Measurements from ENCODE around the gene VWA8. TPM values are rescaled to one million over a fixed set of nuclear protein-coding genes. Genes with fewer than 3 reads are reported as not detected.
"Not testable (repeated sequence)": the region's sequence is repeated elsewhere in the genome, so short reads cannot be mapped to it uniquely, and the experiment has no call there.

Gene VWA8
- total RNA-seq, 2 experiments from 2014 or later = 15.7 to 16.9 TPM

DNA sequence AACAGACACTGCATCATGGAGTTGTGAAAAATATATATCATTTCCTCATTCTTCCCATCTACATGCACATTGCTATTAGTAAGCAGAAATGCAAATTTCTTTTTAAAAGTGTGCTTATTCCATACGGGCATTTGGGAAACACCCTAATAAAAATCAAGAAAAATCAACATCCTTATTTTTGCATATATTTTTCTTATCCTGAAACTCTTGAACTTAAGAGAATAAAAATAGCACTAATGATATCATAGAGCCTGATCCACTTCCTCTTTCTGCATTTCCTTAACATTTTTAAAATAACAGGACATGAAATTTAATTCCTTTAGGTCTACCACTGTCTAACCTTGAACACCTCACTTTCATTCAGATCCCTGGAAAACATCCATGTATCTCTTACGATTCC is 123.3 kb downstream of the VWA8 start:
- H3K36me3 Mint-ChIP-seq (ENCODE audit: low read depth) = peaks cover 31% of the 10 kb centered on the region
- H3K4me1 Mint-ChIP-seq (ENCODE audit: low read depth) = no peaks in the 10 kb centered on the region
- ChIA-PET CTCF (no interaction called here), POLR2A (no interaction called here)
- H3K27ac Mint-ChIP-seq = no peak overlapping the region
- ATAC-seq (no peak), DNase-seq (no peak)
- no peaks in the 10 kb centered on the region for H3K9me3 Mint-ChIP-seq (ENCODE audit: insufficient read depth)
- no peaks in the 10 kb centered on the region for H3K27me3 Mint-ChIP-seq (ENCODE audit: low read depth)
- no peak overlapping the region for H3K4me3 Mint-ChIP-seq

DNA sequence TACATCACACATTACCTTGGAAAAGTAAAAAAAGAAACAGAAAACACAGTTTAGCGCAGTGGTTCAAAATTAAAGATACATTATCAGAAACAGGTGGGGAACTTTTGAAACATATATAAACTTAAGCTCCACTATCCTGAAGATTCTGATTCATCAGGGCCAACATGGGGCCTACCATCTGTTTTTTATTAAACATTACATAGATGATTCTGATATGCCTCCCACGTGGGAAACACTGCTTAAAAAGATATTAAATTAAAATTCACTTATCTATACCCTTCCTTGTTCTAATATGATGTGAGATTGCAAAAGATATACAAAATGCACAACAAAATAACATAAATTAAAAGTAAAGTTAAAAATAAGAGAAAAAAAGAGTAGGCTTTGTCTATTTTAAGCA is 125.0 kb downstream of the VWA8 start:
- peaks cover 34% of the 10 kb centered on the region for H3K36me3 Mint-ChIP-seq (ENCODE audit: low read depth)
- H3K27ac Mint-ChIP-seq = no peak overlapping the region
- no peaks in the 10 kb centered on the region for H3K4me1 Mint-ChIP-seq (ENCODE audit: low read depth)
- H3K27me3 Mint-ChIP-seq (ENCODE audit: low read depth) = no peaks in the 10 kb centered on the region
- ChIA-PET POLR2A (no interaction called here), CTCF (no interaction called here)
- ATAC-seq (no peak), DNase-seq (no peak)
- no peak overlapping the region for H3K4me3 Mint-ChIP-seq
- no peaks in the 10 kb centered on the region for H3K9me3 Mint-ChIP-seq (ENCODE audit: insufficient read depth)

DNA sequence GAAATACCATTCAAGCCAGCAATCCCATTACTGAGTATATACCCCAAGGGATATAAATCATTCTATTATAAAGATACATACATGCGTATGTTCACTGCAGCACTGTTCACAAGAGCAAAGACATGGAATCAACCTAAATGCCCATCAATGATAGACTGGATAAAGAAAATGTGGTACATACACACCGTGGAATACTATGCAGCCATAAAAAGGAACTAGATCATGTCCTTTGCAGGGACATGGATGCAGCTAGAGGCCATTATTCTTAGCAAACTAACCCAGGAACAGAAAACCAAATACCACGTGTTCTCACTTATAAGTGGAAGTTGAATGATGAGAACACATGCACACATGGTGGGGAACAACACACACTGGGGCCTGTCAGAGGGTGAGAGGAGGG is 126.2 kb downstream of the VWA8 start:
- H3K4me3 Mint-ChIP-seq; CTCF ChIA-PET; DNase-seq; ATAC-seq; H3K9me3 Mint-ChIP-seq (ENCODE audit: insufficient read depth); H3K27ac Mint-ChIP-seq; POLR2A ChIA-PET; H3K27me3 Mint-ChIP-seq (ENCODE audit: low read depth); H3K4me1 Mint-ChIP-seq (ENCODE audit: low read depth): not testable (repeated sequence)
- H3K36me3 Mint-ChIP-seq (ENCODE audit: low read depth) = peaks cover 33% of the 10 kb centered on the region

DNA sequence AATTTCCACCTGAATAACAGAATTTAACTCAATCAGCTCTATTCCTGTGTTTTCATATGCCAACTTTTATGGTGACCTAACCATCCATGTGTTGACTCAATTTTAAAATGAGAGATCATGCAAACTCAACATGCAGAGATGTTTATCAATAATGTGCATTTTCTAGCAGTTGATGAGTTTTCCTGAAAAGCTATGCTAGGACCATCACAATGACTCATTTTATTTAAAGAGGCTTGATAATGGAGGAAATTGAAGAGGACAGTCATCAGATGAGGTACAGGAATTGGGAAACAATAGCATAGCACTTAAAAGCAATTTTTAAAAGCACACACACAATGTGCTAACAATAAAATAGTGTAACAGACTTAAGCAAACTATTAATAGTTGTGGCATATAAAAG is 127.1 kb downstream of the VWA8 start:
- DNase-seq (no peak), ATAC-seq (no peak)
- Mint-ChIP-seq H3K4me3 (no peak overlapping the region), H3K9me3 (ENCODE audit: insufficient read depth) (no peaks in the 10 kb centered on the region), H3K4me1 (ENCODE audit: low read depth) (no peaks in the 10 kb centered on the region), H3K27me3 (ENCODE audit: low read depth) (no peaks in the 10 kb centered on the region), H3K27ac (no peak overlapping the region), H3K36me3 (ENCODE audit: low read depth) (peaks cover 32% of the 10 kb centered on the region)
- CTCF ChIA-PET = no interaction called here
- POLR2A ChIA-PET = no interaction called here

DNA sequence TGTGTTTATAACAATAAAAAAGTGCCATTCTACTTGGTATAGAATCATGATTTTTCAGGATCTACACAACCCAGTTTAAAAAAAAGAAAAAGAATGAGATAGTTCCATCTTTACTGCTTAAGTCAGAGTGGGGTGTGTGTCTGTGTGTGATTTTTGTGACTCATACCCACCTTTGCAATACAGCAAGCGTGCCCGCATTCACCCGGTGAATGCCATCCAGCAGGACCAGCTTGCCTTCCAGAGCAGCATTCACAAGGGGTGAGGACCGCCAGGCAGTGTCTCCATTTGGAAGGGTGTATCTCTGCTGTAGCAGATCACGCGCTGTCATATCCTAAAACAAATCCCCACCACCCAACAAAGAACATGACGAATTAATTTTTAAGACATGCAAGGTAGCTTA is 127.7 kb downstream of the VWA8 start:
- H3K36me3 Mint-ChIP-seq (ENCODE audit: low read depth) = peaks cover 31% of the 10 kb centered on the region
- no peaks in the 10 kb centered on the region for H3K4me1 Mint-ChIP-seq (ENCODE audit: low read depth)
- H3K9me3 Mint-ChIP-seq (ENCODE audit: insufficient read depth) = no peaks in the 10 kb centered on the region
- H3K27me3 Mint-ChIP-seq (ENCODE audit: low read depth) = no peaks in the 10 kb centered on the region
- POLR2A ChIA-PET = no interaction called here
- CTCF ChIA-PET = no interaction called here
- DNase-seq = no peak
- no peak overlapping the region for H3K4me3 Mint-ChIP-seq
- ATAC-seq = no peak
- H3K27ac Mint-ChIP-seq = no peak overlapping the region

DNA sequence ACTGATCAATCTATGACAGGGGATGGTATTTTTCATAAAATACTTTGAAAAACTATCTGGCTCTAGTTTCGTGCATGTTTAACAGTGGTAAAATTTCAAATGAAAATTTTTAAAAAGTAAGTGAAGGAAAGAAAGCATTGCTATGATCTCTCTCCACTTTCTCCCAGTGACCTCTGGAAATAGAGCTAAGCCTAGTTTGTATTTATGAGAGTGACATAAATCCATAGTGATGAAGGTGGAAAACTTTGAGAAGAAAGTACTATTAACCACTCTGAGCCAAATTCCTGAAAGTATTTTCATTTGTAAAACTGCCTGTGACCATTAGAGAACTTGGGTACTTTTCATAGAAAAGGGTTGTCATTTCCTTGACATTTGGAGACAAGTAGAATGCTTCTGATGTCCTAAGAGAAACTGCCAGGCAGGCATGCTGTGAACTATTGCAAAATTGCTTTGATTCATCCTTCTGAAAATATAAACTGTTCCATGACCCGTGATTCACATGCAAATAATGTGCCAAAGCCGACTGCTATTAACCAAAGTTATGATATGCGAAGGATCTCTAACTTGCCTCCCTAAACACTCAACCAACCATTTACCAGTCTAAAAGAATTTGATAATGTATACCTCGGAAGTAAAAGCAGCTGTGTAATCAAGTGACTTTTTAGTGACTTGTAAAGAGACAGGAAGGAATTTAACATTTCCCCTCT is 133.2 kb downstream of the VWA8 start:
- ChIA-PET POLR2A (no interaction called here), CTCF (no interaction called here)
- DNase-seq (no peak), ATAC-seq (no peak)
- Mint-ChIP-seq H3K4me3 (no peak overlapping the region), H3K27ac (no peak overlapping the region), H3K27me3 (ENCODE audit: low read depth) (no peaks in the 10 kb centered on the region), H3K36me3 (ENCODE audit: low read depth) (peaks cover 22% of the 10 kb centered on the region), H3K4me1 (ENCODE audit: low read depth) (no peaks in the 10 kb centered on the region), H3K9me3 (ENCODE audit: insufficient read depth) (no peaks in the 10 kb centered on the region)

DNA sequence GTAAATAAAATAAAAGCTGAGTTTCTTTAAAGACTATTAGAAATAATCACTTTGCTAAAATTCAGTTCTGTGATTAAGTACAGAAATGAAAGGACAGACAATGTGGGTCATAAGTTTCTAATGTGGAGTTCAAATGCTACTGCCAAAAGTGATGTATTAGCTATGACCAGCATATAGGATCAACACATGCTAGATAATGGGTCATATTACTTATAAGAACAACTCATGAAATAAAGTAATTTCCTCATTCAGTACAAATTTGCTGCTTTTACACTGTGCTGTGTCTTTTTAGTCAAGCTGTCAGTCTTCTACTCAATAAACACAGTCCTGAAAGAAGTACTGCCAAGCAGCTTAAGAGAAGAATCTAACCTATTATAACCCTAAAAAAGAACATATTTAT is 135.2 kb downstream of the VWA8 start:
- DNase-seq (no peak), ATAC-seq (no peak)
- Mint-ChIP-seq H3K4me3 (no peak overlapping the region), H3K9me3 (ENCODE audit: insufficient read depth) (no peaks in the 10 kb centered on the region), H3K27ac (no peak overlapping the region), H3K27me3 (ENCODE audit: low read depth) (no peaks in the 10 kb centered on the region), H3K36me3 (ENCODE audit: low read depth) (peaks cover 17% of the 10 kb centered on the region), H3K4me1 (ENCODE audit: low read depth) (no peaks in the 10 kb centered on the region)
- POLR2A ChIA-PET = no interaction called here
- CTCF ChIA-PET = no interaction called here

DNA sequence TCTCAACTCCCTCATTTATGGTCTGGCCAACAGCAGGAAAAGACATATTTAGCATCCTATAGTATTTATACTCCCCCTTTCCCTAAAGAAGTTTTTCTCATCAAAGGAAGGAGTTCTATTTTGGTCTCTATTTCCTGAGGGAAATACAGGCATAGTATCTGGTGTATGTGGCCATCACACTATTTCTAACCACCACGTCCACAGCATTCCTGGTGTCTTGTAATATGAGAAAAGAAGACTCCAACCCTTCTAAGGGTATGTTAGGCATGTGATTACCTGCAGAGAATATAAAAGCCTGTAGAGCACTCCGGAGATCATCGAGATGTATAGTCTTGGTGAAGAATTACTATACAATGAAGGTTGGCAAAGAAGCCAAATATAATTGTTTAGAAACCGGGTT is 137.4 kb downstream of the VWA8 start:
- H3K36me3 Mint-ChIP-seq (ENCODE audit: low read depth) = peaks cover 15% of the 10 kb centered on the region
- POLR2A ChIA-PET = no interaction called here
- no peaks in the 10 kb centered on the region for H3K4me1 Mint-ChIP-seq (ENCODE audit: low read depth)
- no peaks in the 10 kb centered on the region for H3K27me3 Mint-ChIP-seq (ENCODE audit: low read depth)
- no peaks in the 10 kb centered on the region for H3K9me3 Mint-ChIP-seq (ENCODE audit: insufficient read depth)
- no peak for DNase-seq
- CTCF ChIA-PET = no interaction called here
- no peak for ATAC-seq
- no peak overlapping the region for H3K4me3 Mint-ChIP-seq
- no peak overlapping the region for H3K27ac Mint-ChIP-seq

DNA sequence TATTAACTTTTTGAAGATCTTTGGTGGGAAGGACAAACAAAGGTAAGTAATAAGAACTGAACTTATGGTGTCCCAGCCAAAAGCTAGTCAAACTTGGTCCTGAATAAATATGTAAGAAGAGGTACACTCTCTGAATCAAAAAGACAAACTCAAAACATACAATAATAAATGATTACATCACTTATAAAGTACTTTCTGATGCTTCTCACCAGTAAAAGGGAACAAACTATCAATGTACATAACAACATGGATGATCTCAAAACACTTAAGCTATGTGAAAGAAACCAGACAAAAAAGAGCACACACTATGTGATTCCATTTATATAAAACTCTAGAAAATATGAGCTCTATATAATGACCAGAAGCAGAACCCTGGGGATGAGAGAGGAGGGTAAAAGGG is 138.3 kb downstream of the VWA8 start:
- CTCF ChIA-PET = no interaction called here
- no peaks in the 10 kb centered on the region for H3K9me3 Mint-ChIP-seq (ENCODE audit: insufficient read depth)
- H3K4me3 Mint-ChIP-seq = no peak overlapping the region
- no peak overlapping the region for H3K27ac Mint-ChIP-seq
- no peak for DNase-seq
- H3K36me3 Mint-ChIP-seq (ENCODE audit: low read depth) = peaks cover 12% of the 10 kb centered on the region
- POLR2A ChIA-PET = no interaction called here
- no peaks in the 10 kb centered on the region for H3K4me1 Mint-ChIP-seq (ENCODE audit: low read depth)
- no peaks in the 10 kb centered on the region for H3K27me3 Mint-ChIP-seq (ENCODE audit: low read depth)
- ATAC-seq = no peak

DNA sequence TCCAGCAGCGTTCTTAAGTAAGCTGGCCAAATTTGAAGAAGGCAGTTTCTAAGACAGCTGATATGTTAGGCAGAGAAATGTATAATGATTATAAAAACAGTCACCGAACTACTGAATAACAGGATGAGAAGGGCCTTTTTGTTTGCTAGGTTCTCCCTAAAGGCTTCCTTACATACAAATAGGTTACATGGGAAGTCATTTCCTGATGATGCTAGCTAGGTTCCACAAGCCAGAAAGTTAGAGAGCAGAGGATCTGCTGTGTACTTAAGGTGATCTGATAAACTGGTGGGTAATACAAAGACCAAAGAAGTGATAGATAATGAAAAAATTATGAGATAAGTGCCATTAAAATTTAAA is 139.7 kb downstream of the VWA8 start:
- ChIA-PET CTCF (no interaction called here), POLR2A (no interaction called here)
- DNase-seq (no peak), ATAC-seq (no peak)
- Mint-ChIP-seq H3K4me1 (ENCODE audit: low read depth) (no peaks in the 10 kb centered on the region), H3K9me3 (ENCODE audit: insufficient read depth) (no peaks in the 10 kb centered on the region), H3K27ac (no peak overlapping the region), H3K27me3 (ENCODE audit: low read depth) (no peaks in the 10 kb centered on the region), H3K36me3 (ENCODE audit: low read depth) (peaks cover 18% of the 10 kb centered on the region), H3K4me3 (no peak overlapping the region)

DNA sequence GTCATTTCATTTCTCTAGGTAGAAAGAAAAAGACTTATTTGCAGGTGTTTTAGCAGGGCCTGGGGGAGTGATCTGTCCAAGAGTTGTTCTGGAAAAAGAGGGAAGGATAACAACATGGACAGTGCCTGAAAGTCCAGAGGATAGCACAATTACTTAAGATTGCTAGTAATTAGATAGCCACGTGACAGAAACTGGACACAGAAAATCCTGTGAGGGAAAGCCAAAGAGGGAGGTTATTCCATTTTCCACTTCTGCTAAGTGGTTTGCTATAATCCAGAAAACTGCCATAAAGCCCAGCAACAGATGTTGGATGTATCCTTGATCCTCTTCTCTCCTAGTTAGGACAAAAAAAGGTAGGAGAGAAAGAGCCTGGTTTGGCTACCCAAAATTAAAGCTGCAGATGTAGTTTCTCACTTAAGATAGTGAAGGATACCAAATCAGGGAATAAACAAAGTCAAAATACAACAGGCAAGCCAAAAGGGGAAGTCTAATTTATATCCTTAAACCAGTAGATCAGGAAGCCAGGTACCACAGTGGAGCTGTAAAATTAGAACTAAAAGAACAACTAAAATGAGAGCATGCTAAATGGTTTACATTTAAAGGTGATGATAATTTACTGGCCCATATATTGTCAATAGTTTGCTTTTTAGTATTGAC is 140.2 kb downstream of the VWA8 start:
- Mint-ChIP-seq H3K4me1 (ENCODE audit: low read depth) (no peaks in the 10 kb centered on the region), H3K9me3 (ENCODE audit: insufficient read depth) (no peaks in the 10 kb centered on the region), H3K4me3 (no peak overlapping the region), H3K36me3 (ENCODE audit: low read depth) (peaks cover 23% of the 10 kb centered on the region), H3K27me3 (ENCODE audit: low read depth) (no peaks in the 10 kb centered on the region), H3K27ac (no peak overlapping the region)
- POLR2A ChIA-PET = no interaction called here
- DNase-seq (no peak), ATAC-seq (no peak)
- CTCF ChIA-PET = no interaction called here

DNA sequence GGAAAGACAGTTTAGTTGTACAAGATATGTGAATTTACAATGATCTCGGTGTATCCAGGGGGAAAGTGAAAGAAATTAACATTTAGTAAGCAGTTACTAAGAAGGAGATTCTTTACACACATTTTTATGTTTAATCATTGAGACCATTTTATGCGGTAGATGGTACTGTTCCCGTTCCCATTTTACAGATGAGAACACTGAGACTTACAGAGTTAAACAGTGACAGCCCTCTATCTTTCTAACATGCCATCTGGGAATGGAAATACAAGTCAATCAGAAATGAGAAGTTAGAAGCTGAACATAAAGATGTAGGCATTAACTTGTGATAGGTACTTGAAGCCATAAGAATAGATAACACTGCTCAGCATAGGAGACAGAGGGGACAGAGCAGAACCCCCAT is 144.9 kb downstream of the VWA8 start:
- Mint-ChIP-seq H3K27ac (no peak overlapping the region), H3K9me3 (ENCODE audit: insufficient read depth) (no peaks in the 10 kb centered on the region), H3K4me3 (no peak overlapping the region), H3K4me1 (ENCODE audit: low read depth) (peaks cover 13% of the 10 kb centered on the region), H3K36me3 (ENCODE audit: low read depth) (peaks cover 37% of the 10 kb centered on the region), H3K27me3 (ENCODE audit: low read depth) (no peaks in the 10 kb centered on the region)
- DNase-seq = no peak
- POLR2A ChIA-PET = no interaction called here
- ATAC-seq = no peak
- CTCF ChIA-PET = no interaction called here

DNA sequence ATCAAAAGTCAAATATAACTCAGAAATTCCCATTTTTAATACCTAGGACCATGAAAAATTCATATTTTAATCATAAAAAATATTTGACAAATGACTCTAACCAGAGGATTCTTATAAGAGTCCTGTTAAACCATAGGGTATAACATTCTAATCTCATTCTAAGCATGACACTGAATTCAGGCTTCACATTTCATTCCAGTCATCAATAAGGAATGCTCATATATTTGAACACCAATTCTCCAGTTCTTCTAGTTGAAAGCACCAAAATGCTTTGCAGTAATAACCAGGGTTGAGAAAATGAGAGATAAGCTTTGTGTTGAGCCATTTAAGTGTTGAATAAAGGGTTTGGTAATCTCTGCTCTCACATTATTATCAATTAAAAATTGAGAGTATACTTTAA is 147.5 kb downstream of the VWA8 start:
- CTCF ChIA-PET = no interaction called here
- POLR2A ChIA-PET = interaction anchor here (0.5 kb wide), 1 partner anchor 500 kb away, joined by 3 read pairs; no protein-coding TSS in a partner anchor
- peaks cover 13% of the 10 kb centered on the region for H3K4me1 Mint-ChIP-seq (ENCODE audit: low read depth)
- no peak for ATAC-seq
- H3K9me3 Mint-ChIP-seq (ENCODE audit: insufficient read depth) = no peaks in the 10 kb centered on the region
- no peak overlapping the region for H3K27ac Mint-ChIP-seq
- H3K36me3 Mint-ChIP-seq (ENCODE audit: low read depth) = peaks cover 44% of the 10 kb centered on the region
- no peaks in the 10 kb centered on the region for H3K27me3 Mint-ChIP-seq (ENCODE audit: low read depth)
- no peak overlapping the region for H3K4me3 Mint-ChIP-seq
- DNase-seq = no peak

Measured in activated CD8-positive, alpha-beta T cell treated with anti-CD3 and anti-CD28 coated beads, Interleukin-2, amount 10 ng/mL, durations not matched to agents 7 days and 5 days (primary cell).